HepG2 (cell line): ENCODE data around the gene MTF1. TPM values are rescaled to one million over a fixed set of nuclear protein-coding genes. Genes with fewer than 3 reads are reported as not detected.

Source experiments
- ATAC-seq: fragments of 200-7000 bp; cut with Tn5 transposase; 3 replicates; pipeline ENCODE4 v1.9.1; 2020; ENCODE audit warnings: mild to moderate bottlenecking, moderate library complexity
- BruUV-seq: library from RNA; stranded (reverse); fragments of 400-500 nt; replicated peaks from 2 replicates; lab custom pipeline; 2021; lab: Mats Ljungman, UMichigan
- CTCF ChIA-PET: fragments of 300-600 bp; formaldehyde crosslinking; extraction: SDS; loops from one replicate; lab custom pipeline; 2021; ENCODE audit warnings: low total read pairs, inconsistent platforms, low intra/inter-chr PET ratio; lab: Yijun Ruan, JAX
- POLR2A ChIA-PET: fragments of 350-600 bp; sonication (Branson Sonifier 250); formaldehyde crosslinking; loops from one replicate; lab custom pipeline; 2020; ENCODE audit warnings: antibody characterized with exemption, inconsistent platforms; lab: Yijun Ruan, JAX
- DNase-seq: peaks from one replicate; pipeline ENCODE4 v3.0.0-alpha.2; 2015; ENCODE audit warnings: low spot score
- FAIRE-seq: peaks from 3 replicates; lab custom pipeline; 2011; peaks lifted over from hg19 to GRCh38; lab: Jason Lieb, UNC
- H2AFZ ChIP-seq: one replicate; pipeline ENCODE4 v1.6.1; 2011; ENCODE audit warnings: low read length, inconsistent platforms
- H3K27ac ChIP-seq: fragments of 300-600 bp; 3 replicates; pipeline ENCODE4 v1.8.0; 2011; ENCODE audit warnings: mixed run types, mild to moderate bottlenecking, mixed read lengths, low read length, inconsistent platforms; ENCODE audit not compliant: insufficient read depth; ENCODE audit errors: extremely low read length
- H3K27me3 ChIP-seq, 2 experiments: fragments of 200-600 bp in 1 of 2; 2 replicates in 1 of 2; 3 replicates in 1 of 2; pipeline versions ENCODE4 v1.6.0 to v1.8.0; 2011; ENCODE audit warnings: low read length in 2 of 2, mild to moderate bottlenecking in 2 of 2, moderate library complexity in 2 of 2, inconsistent platforms in 1 of 2; ENCODE audit not compliant: insufficient read depth in 2 of 2, control insufficient read depth in 1 of 2
- H3K36me3 ChIP-seq, 2 experiments: fragments of 200-600 bp in 1 of 2; replicated peaks in 1 of 2; 2 replicates in 1 of 2; 3 replicates in 1 of 2; pipeline versions ENCODE4 v1.5.1 to v1.8.0; 2011; ENCODE audit warnings: low read length in 2 of 2, inconsistent platforms in 1 of 2; ENCODE audit not compliant: insufficient read depth in 2 of 2, control insufficient read depth in 1 of 2
- H3K4me1 ChIP-seq: 2 replicates; pipeline ENCODE4 v1.5.1; 2012; ENCODE audit warnings: low read length, inconsistent platforms; ENCODE audit not compliant: insufficient read depth
- H3K4me2 ChIP-seq: 2 replicates; pipeline ENCODE4 v1.6.0; 2011; ENCODE audit warnings: low read depth, low read length, inconsistent platforms
- H3K4me3 ChIP-seq, 3 experiments: fragments of 200-600 bp in 1 of 3; sonication (generic), shearing (Covaris generic) in 1 of 3; replicated peaks in 1 of 3; 2 replicates each; pipeline ENCODE4 v1.5.1; 2011 to 2016; ENCODE audit warnings: low read length in 3 of 3, inconsistent platforms in 2 of 3, low read depth in 2 of 3, mild to moderate bottlenecking in 2 of 3, control low read depth in 1 of 3, mixed read lengths in 1 of 3; ENCODE audit not compliant: insufficient read depth in 1 of 3
- H3K79me2 ChIP-seq: one replicate; pipeline ENCODE4 v1.6.1; 2011; ENCODE audit warnings: low read length, inconsistent platforms; ENCODE audit not compliant: insufficient read depth
- H3K9ac ChIP-seq: 2 replicates; pipeline ENCODE4 v1.6.0; 2011; ENCODE audit warnings: mild to moderate bottlenecking, low read depth, low read length, inconsistent platforms; ENCODE audit not compliant: insufficient read depth
- H3K9me3 ChIP-seq: 2 replicates; pipeline ENCODE4 v1.5.1; 2012; ENCODE audit warnings: mild to moderate bottlenecking, low read length
- H4K20me1 ChIP-seq: 2 replicates; pipeline ENCODE4 v1.6.0; 2011; ENCODE audit warnings: inconsistent platforms, mild to moderate bottlenecking, low read length, moderate library complexity; ENCODE audit not compliant: insufficient read depth
- ARID2 ChIP-seq: sonication (generic); formaldehyde crosslinking; IDR thresholded peaks from 2 replicates; pipeline ENCODE4 v1.8.1; 2022; ENCODE audit warnings: mild to moderate bottlenecking, missing genetic modification reagents, borderline replicate concordance
- ARNT ChIP-seq: fragments of 450-650 bp; IDR thresholded peaks from 2 replicates; pipeline ENCODE4 v1.6.1; 2017
- CREM ChIP-seq, 2 experiments: sonication (generic) in 1 of 2; formaldehyde crosslinking in 1 of 2; IDR thresholded peaks; 2 replicates each; pipeline versions ENCODE4 v1.4.0 to v1.6.1; 2016 to 2020; ENCODE audit warnings: antibody characterized with exemption in 1 of 2, mild to moderate bottlenecking in 1 of 2, missing genetic modification reagents in 1 of 2
- ELF4 ChIP-seq: sonication (generic); formaldehyde crosslinking; IDR thresholded peaks from 2 replicates; pipeline ENCODE4 v1.5.0; 2020; ENCODE audit warnings: missing genetic modification reagents, mild to moderate bottlenecking, moderate library complexity, borderline replicate concordance
- GMEB1 ChIP-seq: sonication (generic); formaldehyde crosslinking; IDR thresholded peaks from 2 replicates; pipeline ENCODE4 v1.5.1; 2020; ENCODE audit warnings: missing genetic modification reagents, mild to moderate bottlenecking, borderline replicate concordance
- GTF2F1 ChIP-seq: fragments of 150-350 bp; IDR thresholded peaks from 2 replicates; pipeline ENCODE4 v1.6.1; 2014; ENCODE audit warnings: low read length
- HCFC1 ChIP-seq: fragments of 150-350 bp; IDR thresholded peaks from 2 replicates; pipeline ENCODE4 v1.6.1; 2014; ENCODE audit warnings: low read depth, low read length
- HOXA3 ChIP-seq: sonication (generic); formaldehyde crosslinking; IDR thresholded peaks from 2 replicates; pipeline ENCODE4 v1.5.0; 2020; ENCODE audit warnings: missing genetic modification reagents
- IRF2 ChIP-seq: IDR thresholded peaks from 2 replicates; pipeline ENCODE4 v1.6.1; 2018; ENCODE audit warnings: missing genetic modification reagents, missing compliant biosample characterization
- KDM2A ChIP-seq: sonication (generic); formaldehyde crosslinking; IDR thresholded peaks from 2 replicates; pipeline ENCODE4 v1.4.0; 2020; ENCODE audit warnings: low read depth, missing genetic modification reagents, borderline replicate concordance
- KDM3A ChIP-seq: IDR thresholded peaks from 2 replicates; pipeline ENCODE4 v1.6.1; 2018; ENCODE audit warnings: low read depth, missing compliant biosample characterization
- SP4 ChIP-seq: sonication (generic); formaldehyde crosslinking; IDR thresholded peaks from 2 replicates; pipeline ENCODE4 v1.8.1; 2023; ENCODE audit warnings: mild to moderate bottlenecking, missing genetic modification reagents
- ZBTB20 ChIP-seq: sonication (generic); formaldehyde crosslinking; IDR thresholded peaks from 2 replicates; pipeline ENCODE4 v1.8.1; 2023; ENCODE audit warnings: missing genetic modification reagents, low read depth, mild to moderate bottlenecking, borderline replicate concordance
- ZBTB4 ChIP-seq: sonication (generic); formaldehyde crosslinking; IDR thresholded peaks from 2 replicates; pipeline ENCODE4 v1.4.0; 2020; ENCODE audit warnings: missing genetic modification reagents, mild to moderate bottlenecking, borderline replicate concordance
- ZNF34 ChIP-seq: sonication (generic); formaldehyde crosslinking; IDR thresholded peaks from 2 replicates; pipeline ENCODE4 v1.4.0; 2020; ENCODE audit warnings: mild to moderate bottlenecking, missing genetic modification reagents, borderline replicate concordance
- ZNF891 ChIP-seq: sonication (generic); formaldehyde crosslinking; IDR thresholded peaks from 2 replicates; pipeline ENCODE4 v1.5.0; 2020; ENCODE audit warnings: mild to moderate bottlenecking, missing genetic modification reagents
- WGBS: methylation state at CpG from one replicate; pipeline ENCODE4 v1.1.6; 2017; ENCODE audit warnings: low lambda C conversion rate; 5-methylcytosine and 5-hydroxymethylcytosine counted together
- in situ Hi-C: cut with HindIII; loops from 2 replicates; pipeline ENCODE4 v1.10.0; 2017; ENCODE audit warnings: low pct_unique_long_range_greater_than_20kb; ENCODE audit not compliant: extremely low pct_ligation_motif_present
- intact Hi-C: fragments of 100-400 bp; cut with micrococcal nuclease; formaldehyde crosslinking; loops from one replicate; pipeline ENCODE4 v1.10.0; 2022; ENCODE audit not compliant: unreplicated experiment
- polyA plus RNA-seq, 8 experiments: library from polyadenylated mRNA; depleted of rRNA in 3 of 8; stranded (reverse) in 7 of 8; unstranded in 1 of 8; fragments of >200 nt; fragmentation: Illumina TruSeq in 4 of 8; extraction: Trizol in 4 of 8; gene quantifications; 2 replicates each; pipeline versions ENCODE4 v1.2.1 to v1.2.3, GENCODE V29; 2011 to 2016; ENCODE audit warnings: low read depth in 4 of 8, missing spikeins in 1 of 8, mixed read lengths in 1 of 8; ENCODE audit not compliant: insufficient read depth in 1 of 8
- total RNA-seq, 5 experiments: library from RNA; depleted of rRNA; stranded (reverse); fragments of >200 nt; fragmentation: Illumina TruSeq; extraction: Trizol; gene quantifications; 2 replicates each; pipeline ENCODE4 v1.2.3, GENCODE V29; 2016; ENCODE audit warnings: low read depth in 1 of 5

MTF1 gene
- total and polyA plus RNA-seq, 2 of the 13 experiments (the other 11 are each of a cell fraction or from before 2014, with no cell fraction given) = 2.4 to 3.3 TPM

- 0 out of 2 replicates have a peak, but pooled peaks have one; percentile 41 for TF ChIP-seq ZNF34
These were observed 51.6 kb downstream of the MTF1 start, which contains the start of the genes C1orf122 and YRDC (continued) for GRCh38 chr1:37807555-37808368.

GRCh38 chr1:37807220-37807554 lies 52.2 kb downstream of the MTF1 start:
- BruUV-seq = no TSS peak
- DNase-seq (no peak), ATAC-seq (no peak), FAIRE-seq (no peak)
- H3K9me3 ChIP-seq = no peaks in the 10 kb centered on the region
- H3K27me3 ChIP-seq = no peaks in the 10 kb centered on the region; a peak in 1 of 5 replicates
- ChIA-PET CTCF (no interaction called here), POLR2A (interaction anchor here (1.6 to 2.9 kb wide), 3 partner anchors 13 to 117 kb away, joined by 4 to 19 read pairs (median 17); partner anchors contain the start of gene MTF1)
- peak overlapping the region; percentile 95 for H3K4me2 ChIP-seq
- peaks cover 5% of the 10 kb centered on the region; the same call in 1 of the 2 replicates for H4K20me1 ChIP-seq
- peak overlapping the region; percentile 78 for H3K9ac ChIP-seq
- in situ Hi-C loops = no loop called here
- H3K4me3 ChIP-seq = peak overlapping the region; percentile 72 to 85 (median 75)
- H3K79me2 ChIP-seq = peaks cover 17% of the 10 kb centered on the region
- H3K27ac ChIP-seq = peak overlapping the region; percentile 75
- peaks cover 11 to 45% of the 10 kb centered on the region in 2 experiments for H3K36me3 ChIP-seq
- intact Hi-C loops = loop anchor here (1.0 kb wide), 2 partner anchors 52 to 115 kb away; partner anchors contain the start of genes CDCA8 and MTF1
- peaks cover 42% of the 10 kb centered on the region for H3K4me1 ChIP-seq
- 4% methylated on average over 5 of the region's 9 CpGs for WGBS
- no peak overlapping the region for H2AFZ ChIP-seq
- TF ChIP-seq ARNT (no peak), ARID2 (CRISPR knock-in tag) (no peak), KDM3A (CRISPR knock-in tag) (0 out of 2 replicates have a peak, but pooled peaks have one; percentile 7), IRF2 (CRISPR knock-in tag) (no peak), SP4 (CRISPR knock-in tag) (0 out of 2 replicates have a peak, but pooled peaks have one; percentile 2), ZBTB20 (CRISPR knock-in tag) (no peak), GTF2F1 (no peak), KDM2A (CRISPR knock-in tag) (no peak), GMEB1 (CRISPR knock-in tag) (no peak), ELF4 (0 out of 2 replicates have a peak, but pooled peaks have one; percentile 27), HCFC1 (no peak), HOXA3 (no peak), ZBTB4 (CRISPR knock-in tag) (0 out of 2 replicates have a peak, but pooled peaks have one; percentile 46), CREM (IDR thresholded peaks at IDR 0.05) (0 out of 2 replicates have a peak, but pooled peaks have one; percentile 16), CREM (CRISPR knock-in tag; IDR thresholded peaks at IDR 0.05) (no peak), ZNF891 (CRISPR knock-in tag) (0 out of 2 replicates have a peak, but pooled peaks have one; percentile 0)
